OCI-LY1 (cell line): ENCODE data around the gene MMP2.

Experiments
- H2AFZ ChIP-seq: fragments of 200-600 bp; sonication (generic), shearing (Covaris generic); 2 replicates; pipeline ENCODE4 v1.6.0; 2014; ENCODE audit warnings: antibody characterized with exemption, mild to moderate bottlenecking, low read length
- H3F3A ChIP-seq: fragments of 200-600 bp; sonication (generic), shearing (Covaris generic); 2 replicates; pipeline ENCODE4 v1.6.0; 2014; ENCODE audit warnings: mild to moderate bottlenecking, antibody characterized with exemption, low read length, moderate library complexity; ENCODE audit not compliant: insufficient read depth
- H3K27ac ChIP-seq: fragments of 200-600 bp; sonication (generic); 2 replicates; pipeline ENCODE4 v1.5.1; 2014; ENCODE audit warnings: low read length, mixed run types, mild to moderate bottlenecking, low read depth; ENCODE audit not compliant: poor library complexity, severe bottlenecking
- H3K27me3 ChIP-seq: fragments of 200-600 bp; sonication (generic); 2 replicates; pipeline ENCODE4 v1.6.0; 2014; ENCODE audit warnings: antibody characterized with exemption, mild to moderate bottlenecking, low read length, moderate library complexity; ENCODE audit not compliant: insufficient read depth
- H3K36me3 ChIP-seq: fragments of 200-600 bp; sonication (generic); 2 replicates; pipeline ENCODE4 v1.6.1; 2014; ENCODE audit warnings: mild to moderate bottlenecking, antibody characterized with exemption, low read length, moderate library complexity, mixed read lengths; ENCODE audit not compliant: insufficient read depth
- H3K4me1 ChIP-seq: fragments of 200-600 bp; sonication (generic); 2 replicates; pipeline ENCODE4 v1.5.1; 2014; ENCODE audit warnings: mild to moderate bottlenecking, low read length, moderate library complexity; ENCODE audit not compliant: insufficient read depth, severe bottlenecking
- H3K4me2 ChIP-seq: fragments of 200-600 bp; sonication (generic), shearing (Covaris generic); 2 replicates; pipeline ENCODE4 v1.6.1; 2014; ENCODE audit warnings: low read length
- H3K4me3 ChIP-seq: fragments of 200-600 bp; sonication (generic); 2 replicates; pipeline ENCODE4 v1.5.1; 2014; ENCODE audit warnings: low read length, low read depth, mild to moderate bottlenecking, mixed read lengths; ENCODE audit not compliant: poor library complexity, severe bottlenecking
- H3K79me2 ChIP-seq: fragments of 200-600 bp; shearing (Covaris generic); 2 replicates; pipeline ENCODE4 v1.6.1; 2016; ENCODE audit warnings: mixed run types, low read length, mixed read lengths; ENCODE audit not compliant: insufficient read depth
- H3K9ac ChIP-seq: fragments of 200-600 bp; sonication (generic), shearing (Covaris generic); 2 replicates; pipeline ENCODE4 v1.6.1; 2014; ENCODE audit warnings: mild to moderate bottlenecking, low read length, mixed read lengths
- H3K9me2 ChIP-seq: fragments of 200-600 bp; sonication (generic), shearing (Covaris generic); 2 replicates; pipeline ENCODE4 v1.6.1; 2014; ENCODE audit warnings: low read depth, mild to moderate bottlenecking, low read length, mixed read lengths
- H3K9me3 ChIP-seq: fragments of 200-600 bp; shearing (Covaris generic); 2 replicates; pipeline ENCODE4 v1.6.1; 2014; ENCODE audit warnings: low read length, mixed read lengths
- H4K20me1 ChIP-seq: fragments of 200-600 bp; sonication (generic), shearing (Covaris generic); 2 replicates; pipeline ENCODE4 v1.6.0; 2016; ENCODE audit warnings: mild to moderate bottlenecking, low read length; ENCODE audit not compliant: insufficient read depth
- EZH2 ChIP-seq: fragments of 200-600 bp; sonication (generic), shearing (Covaris generic); IDR thresholded peaks from 2 replicates; pipeline ENCODE4 v1.8.0; 2017; ENCODE audit warnings: borderline replicate concordance, mixed run types, mild to moderate bottlenecking, antibody characterized with exemption, low read length, moderate library complexity, mixed read lengths
- TF ChIP-seq, protein P1 (sequence below): fragments of 200-600 bp; sonication (generic), shearing (Covaris generic); IDR thresholded peaks from 2 replicates; pipeline ENCODE4 v1.5.1; 2017; ENCODE audit warnings: mild to moderate bottlenecking, antibody characterized with exemption, low read length, moderate library complexity, mixed read lengths

MMP2 gene

DNA sequence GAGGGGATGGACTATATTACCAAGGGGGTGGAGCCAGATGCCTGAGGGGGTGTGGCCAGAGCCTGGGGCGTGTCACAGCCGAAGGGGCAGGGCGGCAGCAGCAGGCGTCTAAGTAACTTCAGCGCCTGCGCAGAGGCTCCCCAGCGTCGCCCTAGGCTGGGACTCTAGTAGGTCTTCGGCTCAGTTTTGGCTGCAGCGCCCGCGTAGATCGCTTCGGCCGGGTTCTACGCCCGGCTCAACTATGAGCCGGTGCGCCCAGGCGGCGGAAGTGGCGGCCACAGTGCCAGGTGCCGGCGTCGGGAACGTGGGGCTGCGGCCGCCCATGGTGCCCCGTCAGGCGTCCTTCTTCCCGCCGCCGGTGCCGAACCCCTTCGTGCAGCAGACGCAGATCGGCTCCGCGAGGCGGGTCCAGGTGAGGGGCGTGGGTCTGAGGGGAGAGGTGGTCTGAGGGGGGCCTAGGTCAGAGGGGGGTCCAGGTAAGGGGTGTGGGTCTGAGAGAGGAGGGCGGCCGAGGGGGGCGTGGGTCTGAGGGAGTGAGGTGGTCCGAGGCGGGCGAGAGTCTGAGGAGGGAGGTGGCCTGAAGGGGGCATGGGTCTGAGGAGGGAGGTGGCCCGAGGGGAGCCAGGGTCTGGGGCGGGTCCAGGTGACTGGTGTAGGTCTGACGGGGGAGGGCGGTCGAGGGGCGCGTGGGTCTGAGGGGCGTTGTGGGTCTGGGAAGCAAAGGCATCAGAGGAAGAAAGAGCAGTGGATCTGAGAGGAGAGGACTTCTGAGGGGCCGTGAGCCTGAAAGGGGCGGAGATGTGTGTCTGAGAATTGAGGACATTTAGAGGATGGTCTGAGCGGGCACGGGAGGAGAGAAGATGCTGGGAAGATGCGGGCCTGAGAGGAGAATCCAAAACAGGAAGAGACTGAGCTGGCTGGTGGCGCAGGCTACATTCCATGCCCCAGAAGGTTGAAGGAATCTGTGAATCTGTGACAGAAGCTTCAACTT, 30.2 kb downstream of the MMP2 start, which contains the start of gene LPCAT2:
Gene LPCAT2, plus strand, starts transcription at position 132 of the 991 bp plus-strand sequence. Its CDS starts 110 bp downstream, at position 242.
- no peaks in the 10 kb centered on the region for H4K20me1 ChIP-seq
- H3F3A ChIP-seq, result no peaks in the 10 kb centered on the region
- no peak within 1 kb of the TSS for H2AFZ ChIP-seq
- no peaks in the 10 kb centered on the region for H3K27me3 ChIP-seq
- no peak within 1 kb of the TSS for H3K9ac ChIP-seq
- H3K27ac ChIP-seq, result no peak within 1 kb of the TSS
- TF ChIP-seq, protein P1, sequence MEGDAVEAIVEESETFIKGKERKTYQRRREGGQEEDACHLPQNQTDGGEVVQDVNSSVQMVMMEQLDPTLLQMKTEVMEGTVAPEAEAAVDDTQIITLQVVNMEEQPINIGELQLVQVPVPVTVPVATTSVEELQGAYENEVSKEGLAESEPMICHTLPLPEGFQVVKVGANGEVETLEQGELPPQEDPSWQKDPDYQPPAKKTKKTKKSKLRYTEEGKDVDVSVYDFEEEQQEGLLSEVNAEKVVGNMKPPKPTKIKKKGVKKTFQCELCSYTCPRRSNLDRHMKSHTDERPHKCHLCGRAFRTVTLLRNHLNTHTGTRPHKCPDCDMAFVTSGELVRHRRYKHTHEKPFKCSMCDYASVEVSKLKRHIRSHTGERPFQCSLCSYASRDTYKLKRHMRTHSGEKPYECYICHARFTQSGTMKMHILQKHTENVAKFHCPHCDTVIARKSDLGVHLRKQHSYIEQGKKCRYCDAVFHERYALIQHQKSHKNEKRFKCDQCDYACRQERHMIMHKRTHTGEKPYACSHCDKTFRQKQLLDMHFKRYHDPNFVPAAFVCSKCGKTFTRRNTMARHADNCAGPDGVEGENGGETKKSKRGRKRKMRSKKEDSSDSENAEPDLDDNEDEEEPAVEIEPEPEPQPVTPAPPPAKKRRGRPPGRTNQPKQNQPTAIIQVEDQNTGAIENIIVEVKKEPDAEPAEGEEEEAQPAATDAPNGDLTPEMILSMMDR, result no peak
- TF ChIP-seq EZH2, result no peak
- no peaks in the 10 kb centered on the region for H3K36me3 ChIP-seq
- no peak within 1 kb of the TSS for H3K4me3 ChIP-seq
- H3K9me3 ChIP-seq, result peaks cover 9% of the 10 kb centered on the region; the same call in 1 of the 2 replicates
- no peaks in the 10 kb centered on the region for H3K79me2 ChIP-seq
- H3K9me2 ChIP-seq, result no peaks in the 10 kb centered on the region
- no peak within 1 kb of the TSS for H3K4me2 ChIP-seq
- no peaks in the 10 kb centered on the region for H3K4me1 ChIP-seq

DNA sequence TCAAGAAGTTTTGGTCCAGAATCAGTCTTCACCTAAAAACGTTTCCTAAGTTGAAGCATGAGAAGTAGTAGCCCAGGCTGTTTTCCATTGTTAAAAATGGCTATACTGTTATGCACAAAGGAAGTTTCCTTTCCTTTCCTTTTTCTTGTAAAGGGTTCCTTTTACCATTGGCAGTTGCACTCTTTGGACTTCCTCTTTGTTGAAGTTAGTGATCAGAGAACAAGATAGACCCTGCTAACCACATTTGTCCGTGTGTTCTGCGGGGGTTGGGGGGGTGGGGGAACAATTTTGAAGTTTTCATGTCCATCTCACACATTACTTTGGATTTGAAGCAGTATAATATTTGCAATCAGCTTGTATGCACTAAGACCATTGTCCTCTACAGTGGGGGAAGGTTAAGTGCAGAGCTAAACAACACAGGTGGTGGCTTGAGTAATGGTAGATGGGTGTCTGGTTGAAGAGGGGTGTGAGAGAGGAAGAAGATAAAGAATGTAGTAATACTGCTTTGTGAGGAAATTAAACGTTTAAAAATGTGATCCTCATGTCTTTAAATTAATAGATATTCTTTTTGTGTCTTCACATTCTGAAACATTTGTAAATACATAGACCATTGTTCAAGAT, 31.3 kb downstream of the MMP2 start:
- Histone ChIP-seq H3K79me2 (no peaks in the 10 kb centered on the region), H4K20me1 (no peaks in the 10 kb centered on the region), H3K27ac (no peak overlapping the region), H3K27me3 (no peaks in the 10 kb centered on the region), H3K4me2 (no peak overlapping the region), H3K9ac (no peak overlapping the region), H3K9me2 (no peaks in the 10 kb centered on the region), H3K4me3 (no peak overlapping the region), H3K4me1 (no peaks in the 10 kb centered on the region), H3F3A (no peaks in the 10 kb centered on the region), H3K9me3 (peaks cover 9% of the 10 kb centered on the region; the same call in 1 of the 2 replicates), H2AFZ (no peak overlapping the region), H3K36me3 (no peaks in the 10 kb centered on the region)
- TF ChIP-seq, protein P1, result no peak
- no peak for TF ChIP-seq EZH2

DNA sequence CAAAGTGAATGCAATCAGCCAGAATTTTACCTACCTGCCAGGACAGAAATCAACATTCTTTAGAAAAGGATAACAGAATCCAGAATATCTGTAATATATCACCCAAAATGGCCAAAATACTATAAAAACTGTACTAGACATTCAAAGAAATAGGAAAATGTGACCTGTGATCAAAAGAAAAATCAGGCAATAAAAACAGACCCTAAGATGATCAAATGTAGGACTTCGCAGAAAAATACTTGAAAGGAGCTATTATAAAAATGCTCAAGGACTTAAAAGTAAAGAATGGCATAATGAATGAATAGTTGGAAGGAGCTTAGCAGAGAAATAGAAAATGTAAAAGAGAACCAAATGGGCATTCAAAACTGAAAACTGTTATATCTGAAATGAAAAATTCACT, 33.9 kb downstream of the MMP2 start:
- Histone ChIP-seq H3K27me3 (no peaks in the 10 kb centered on the region), H3K4me3 (no peak overlapping the region), H4K20me1 (no peaks in the 10 kb centered on the region), H3K27ac (no peak overlapping the region), H3F3A (no peaks in the 10 kb centered on the region), H3K4me1 (no peaks in the 10 kb centered on the region), H3K9me3 (peaks cover 9% of the 10 kb centered on the region; the same call in 1 of the 2 replicates), H3K36me3 (no peaks in the 10 kb centered on the region), H3K4me2 (no peak overlapping the region), H3K9me2 (no peaks in the 10 kb centered on the region), H2AFZ (no peak overlapping the region), H3K9ac (no peak overlapping the region), H3K79me2 (no peaks in the 10 kb centered on the region)
- no peak for TF ChIP-seq EZH2
- TF ChIP-seq, protein P1, result no peak
